ENCODE measurements around the gene KAZALD1. TPM values are rescaled to one million over a fixed set of nuclear protein-coding genes. Genes with fewer than 3 reads are reported as not detected.

The KAZALD1 gene
- total RNA-seq, 4 donors from 2014 or later = 2.2 to 6.1 (median 2.7) TPM

GRCh38 chr10:101062232-101063049 lies 652 bp downstream of the KAZALD1 start:
- intact Hi-C loops (cut with DNase I; ENCODE audit: low total_unique reads) = no loop called here
- 12 to 16% methylated on average over 21 to 52 of the region's 63 CpGs for WGBS, 2 donors
- TF ChIP-seq POLR2A (IDR thresholded peaks at IDR 0.05) = no peak
- DNase-seq (ENCODE audit: low spot score in 2 of 2) = no peak
- H3K4me3 ChIP-seq (ENCODE audit: low read depth, poor library complexity, severe bottlenecking) = no peak overlapping the region

DNA sequence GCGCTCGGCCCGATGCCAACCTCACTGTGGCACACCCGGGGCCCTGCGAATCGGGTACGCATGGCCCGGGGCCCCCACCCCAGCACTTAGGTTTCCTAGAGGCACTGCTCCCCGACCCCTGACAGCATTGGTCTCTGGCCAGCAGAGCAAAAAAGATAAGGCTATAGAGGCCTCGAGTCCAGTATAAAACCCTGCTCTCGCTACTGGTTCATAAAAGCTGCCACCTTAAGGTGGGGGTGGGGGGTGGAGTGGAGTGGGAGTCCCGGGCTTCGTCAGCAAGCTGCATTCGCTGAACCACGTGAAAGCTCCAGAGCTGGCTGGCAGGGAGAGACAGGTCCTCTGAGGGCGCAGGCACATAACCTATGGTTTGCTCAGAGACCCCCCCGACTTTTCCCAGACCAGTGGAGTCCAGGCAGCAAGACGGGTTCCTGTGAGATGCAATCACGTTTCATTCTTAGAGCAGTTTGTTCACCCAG lies 1.3 kb downstream of the KAZALD1 start:
- H3K4me3 ChIP-seq (ENCODE audit: low read depth, poor library complexity, severe bottlenecking) = no peak overlapping the region
- intact Hi-C loops (cut with DNase I; ENCODE audit: low total_unique reads) = no loop called here
- DNase-seq (ENCODE audit: low spot score in 2 of 2) = no peak
- WGBS, 2 donors = 22 to 39% methylated on average over 11 to 13 of the region's 19 CpGs
- TF ChIP-seq POLR2A (IDR thresholded peaks at IDR 0.05) = no peak

- DNase-seq (ENCODE audit: low spot score in 2 of 2) = no peak
- WGBS, 2 donors = 68% methylated on average over 14 of the region's 15 CpGs
- intact Hi-C loops (cut with DNase I; ENCODE audit: low total_unique reads) = no loop called here
- no peak overlapping the region for H3K4me3 ChIP-seq (ENCODE audit: low read depth, poor library complexity, severe bottlenecking)
- TF ChIP-seq CTCF (IDR thresholded peaks at IDR 0.05) = no peak
- TF ChIP-seq POLR2A (IDR thresholded peaks at IDR 0.05) = no peak
These were observed 2.0 kb downstream of the KAZALD1 start for GRCh38 chr10:101063548-101064414.

GRCh38 chr10:101064415-101065030 lies 2.7 kb downstream of the KAZALD1 start:
- intact Hi-C loops (cut with DNase I; ENCODE audit: low total_unique reads) = no loop called here
- TF ChIP-seq CTCF (IDR thresholded peaks at IDR 0.05) = no peak
- no peak for TF ChIP-seq POLR2A (IDR thresholded peaks at IDR 0.05)
- no peak overlapping the region for H3K4me3 ChIP-seq (ENCODE audit: low read depth, poor library complexity, severe bottlenecking)
- no peak for DNase-seq (ENCODE audit: low spot score in 2 of 2)
- WGBS, 2 donors = 91 to 95% methylated on average over 9 of the region's 9 CpGs

DNA sequence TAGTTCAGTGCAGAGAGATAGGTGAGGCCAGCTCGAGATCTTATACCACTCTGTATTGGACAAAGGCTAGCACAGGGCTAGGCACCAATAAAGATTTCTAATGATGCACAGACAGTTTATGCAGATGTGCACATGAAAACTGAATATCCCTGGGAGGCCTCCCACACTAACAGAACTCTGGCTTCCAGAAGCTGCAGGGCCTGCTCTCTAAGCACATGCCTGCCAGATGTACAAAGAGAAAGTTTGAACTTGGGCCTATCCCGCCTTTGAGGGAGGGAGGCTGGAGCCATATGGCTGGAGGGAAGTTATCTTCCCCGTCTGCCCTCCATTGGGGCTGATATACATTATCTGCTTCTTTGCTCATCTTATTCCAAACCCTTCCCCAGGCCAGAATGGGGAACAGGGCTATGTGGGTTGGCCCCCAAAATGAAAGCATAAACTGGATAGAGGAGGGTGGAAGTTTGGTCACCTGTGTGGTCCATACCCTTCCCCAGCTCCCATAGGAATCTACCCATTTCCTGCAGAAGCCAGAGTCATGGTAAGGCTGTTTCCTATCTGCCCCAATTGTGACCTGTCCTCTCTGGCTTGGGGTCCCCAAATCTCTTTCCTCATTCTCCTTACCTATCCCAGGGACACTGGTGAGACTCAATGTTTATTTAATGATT lies 3.8 kb downstream of the KAZALD1 start:
- H3K4me3 ChIP-seq (ENCODE audit: low read depth, poor library complexity, severe bottlenecking) = no peak overlapping the region
- intact Hi-C loops (cut with DNase I; ENCODE audit: low total_unique reads) = no loop called here
- TF ChIP-seq POLR2A (IDR thresholded peaks at IDR 0.05) (no peak), CTCF (IDR thresholded peaks at IDR 0.05) (no peak)
- WGBS, 2 donors = 53 to 55% methylated on average over 3 of the region's 3 CpGs
- DNase-seq (ENCODE audit: low spot score in 2 of 2) = no peak

- peak; percentile 60 to 94 for DNase-seq (ENCODE audit: low spot score in 2 of 2)
- no peak for TF ChIP-seq CTCF (IDR thresholded peaks at IDR 0.05)
- TF ChIP-seq POLR2A (IDR thresholded peaks at IDR 0.05) = no peak
- intact Hi-C loops (cut with DNase I; ENCODE audit: low total_unique reads) = no loop called here
- no peak overlapping the region for H3K4me3 ChIP-seq (ENCODE audit: low read depth, poor library complexity, severe bottlenecking)
- WGBS, 2 donors = 1% methylated on average over 43 to 48 of the region's 49 CpGs
These were observed 4.5 kb downstream of the KAZALD1 start for GRCh38 chr10:101066146-101066895.

Data from lower leg skin (tissue), 4 donors.